AG08396 (cell line): ENCODE data around the gene GGPS1.
"Not testable (repeated sequence)": the region's sequence is repeated elsewhere in the genome, so short reads cannot be mapped to it uniquely, and the experiment has no call there.

ENCODE experiments used
- DNase-seq: peaks from one replicate; pipeline ENCODE4 v3.0.0; 2012; ENCODE audit warnings: low spot score, mixed read lengths

GGPS1 gene

GRCh38 chr1:235304549-235305451, 23.6 kb upstream of the GGPS1 start:
- no peak for DNase-seq

DNA sequence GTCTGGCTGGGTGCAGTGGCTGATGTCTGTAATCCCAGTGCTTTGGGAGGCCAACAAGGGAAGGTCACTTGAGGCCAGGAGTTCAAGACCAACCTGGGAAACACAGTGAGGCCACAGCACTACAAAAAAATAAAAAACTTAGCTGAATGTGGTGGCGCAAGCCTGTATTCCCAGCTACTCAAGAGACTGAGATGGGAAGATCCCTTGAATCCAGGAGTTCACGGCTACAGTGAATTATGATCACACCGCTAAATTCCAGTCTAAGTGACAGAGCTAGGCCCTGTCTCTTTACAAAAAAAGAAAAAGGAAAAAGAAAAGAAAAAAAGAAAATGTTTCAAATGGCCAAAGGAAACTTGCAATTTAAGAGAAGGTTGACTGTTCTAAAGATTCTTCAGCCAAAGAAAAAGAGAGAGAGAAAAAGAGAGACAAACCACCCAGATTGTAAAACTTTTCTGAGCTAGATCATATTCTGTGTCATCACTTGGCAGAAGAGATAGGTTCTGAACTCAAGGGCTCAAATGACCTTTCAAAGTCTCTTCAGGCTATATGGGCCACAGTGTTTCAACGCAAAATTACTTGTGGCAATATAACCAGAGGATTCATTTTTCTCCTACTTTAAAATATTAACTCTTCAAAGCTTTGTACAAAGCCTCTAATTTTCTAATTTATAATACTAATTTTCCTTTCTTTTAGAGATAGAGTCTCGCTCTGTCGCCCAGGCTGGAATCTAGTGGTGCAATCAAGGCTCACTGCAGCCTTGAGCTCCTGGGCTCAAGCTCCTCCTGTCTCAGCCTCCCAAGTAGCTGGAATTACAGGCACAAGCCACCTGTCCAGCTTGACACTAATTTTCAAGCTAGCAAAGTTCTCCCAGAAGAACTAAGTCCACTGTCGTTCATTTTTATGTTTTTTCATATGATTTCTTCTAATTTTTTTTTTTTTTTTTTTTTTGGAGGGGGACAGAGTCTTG, 20.9 kb upstream of the GGPS1 start:
- DNase-seq, result no peak

GRCh38 chr1:235309206-235309605, 19.2 kb upstream of the GGPS1 start:
- DNase-seq, result not testable (repeated sequence)

DNA sequence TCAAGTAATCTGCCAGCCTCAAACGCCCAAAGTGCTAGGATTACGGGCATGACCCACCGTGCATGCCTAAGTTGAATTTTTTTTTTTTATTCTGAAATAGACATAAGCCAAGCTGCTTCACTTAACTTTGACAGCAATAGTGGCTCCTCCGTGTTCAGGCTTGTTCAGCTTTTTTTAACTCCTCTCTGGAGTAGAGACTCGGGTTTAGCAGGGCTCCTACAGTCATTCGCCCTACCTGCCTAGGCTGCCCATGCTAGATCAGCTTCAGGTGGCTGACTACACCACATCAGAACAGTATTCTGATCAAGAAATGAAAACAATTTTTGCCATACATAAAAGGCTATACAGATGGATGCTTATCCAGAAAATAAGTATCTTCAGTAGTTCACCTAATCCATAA, 15.1 kb upstream of the GGPS1 start:
- no peak for DNase-seq

DNA sequence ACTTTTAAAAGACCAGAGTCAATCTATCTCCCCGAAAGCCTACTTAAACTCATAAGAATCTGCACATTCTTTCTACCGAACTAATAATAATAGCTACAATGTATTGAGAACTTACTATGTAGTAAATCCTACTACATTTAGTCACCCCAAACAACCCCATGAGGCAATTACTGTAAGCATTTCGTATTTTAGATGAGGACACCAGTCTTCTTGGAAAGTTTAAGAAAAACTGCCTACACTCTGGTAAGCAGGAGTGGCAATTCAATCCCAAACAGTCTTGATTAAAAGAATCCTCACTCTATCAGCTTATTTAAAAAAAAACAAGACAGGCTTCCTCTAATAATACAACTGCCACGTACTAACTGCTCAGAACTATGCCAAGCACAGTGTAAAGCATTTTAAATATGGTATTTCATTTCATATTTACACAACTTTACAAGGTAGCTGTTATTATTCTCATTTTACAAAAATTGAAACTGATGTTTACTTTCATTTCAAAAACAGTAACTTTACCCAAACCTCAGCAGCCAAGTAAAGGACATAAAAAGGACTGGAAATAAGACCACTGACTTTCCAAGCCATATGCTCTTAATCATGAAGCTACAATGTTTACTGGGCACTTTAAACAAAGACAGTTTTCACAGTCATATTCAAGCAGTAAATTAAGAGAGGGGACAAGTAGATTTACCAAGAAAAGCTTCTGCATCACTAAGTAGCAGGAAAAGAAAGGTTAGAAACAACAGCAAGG, 14.3 kb upstream of the GGPS1 start:
- DNase-seq, result no peak

GRCh38 chr1:235315173-235315572, 13.2 kb upstream of the GGPS1 start:
- no peak for DNase-seq

DNA sequence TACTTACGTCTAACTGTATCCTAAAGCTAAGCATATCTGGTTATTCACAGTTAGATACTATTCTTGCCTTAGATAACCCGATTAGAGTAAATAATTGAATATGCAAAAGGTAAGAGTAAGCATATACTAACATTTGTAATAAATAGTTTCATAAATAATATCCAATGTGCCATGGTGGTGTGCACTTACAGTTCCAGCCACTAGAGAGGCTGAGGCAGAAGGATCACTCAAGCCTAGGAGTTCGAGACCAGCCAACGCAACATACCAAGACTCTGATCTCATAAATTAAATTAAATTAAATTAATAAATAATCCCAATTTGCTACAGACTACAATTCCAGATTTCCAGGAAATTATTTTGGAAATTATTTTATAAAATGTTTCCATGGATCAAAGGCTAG, 12.6 kb upstream of the GGPS1 start:
- DNase-seq, result no peak

DNA sequence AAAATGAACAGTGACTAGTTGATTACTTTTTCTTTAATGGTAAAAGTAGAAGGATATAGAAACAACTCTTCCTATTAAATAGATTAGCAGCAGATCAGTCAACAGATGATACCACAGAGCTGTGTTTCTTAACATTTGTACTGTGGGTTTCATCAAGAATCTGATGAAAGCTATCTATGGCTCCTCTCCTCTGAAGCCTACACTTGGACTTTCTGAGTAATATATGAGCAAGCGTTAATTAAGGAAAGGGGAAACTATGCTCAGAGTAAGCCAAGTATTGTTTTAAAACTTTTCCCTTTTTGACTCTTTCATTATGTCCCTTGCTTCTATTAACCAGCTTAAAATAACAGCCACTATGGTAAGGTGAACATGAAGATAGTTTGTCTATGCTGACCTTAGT, 11.2 kb upstream of the GGPS1 start:
- DNase-seq, result no peak

DNA sequence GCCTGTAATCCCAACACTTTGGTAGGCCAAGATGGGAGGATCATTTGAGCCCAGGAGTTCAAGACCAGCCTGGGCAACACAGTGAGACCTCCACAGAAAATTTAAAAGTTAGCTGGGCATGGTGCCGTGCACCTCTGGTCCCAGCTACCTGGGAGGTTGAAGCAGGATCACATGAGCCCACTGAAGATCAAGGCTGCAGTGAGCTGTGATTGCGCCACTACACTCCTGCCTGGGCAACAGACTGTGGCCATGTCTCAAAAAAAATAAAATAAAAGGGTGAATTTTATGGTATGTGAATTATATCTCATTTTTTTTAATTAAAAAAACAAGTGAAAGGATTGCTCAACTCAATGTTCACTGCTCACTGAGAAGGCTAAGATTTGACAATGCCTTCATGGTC, 9.1 kb upstream of the GGPS1 start:
- no peak for DNase-seq

GRCh38 chr1:235320521-235321179, 7.7 kb upstream of the GGPS1 start:
- DNase-seq, result no peak

DNA sequence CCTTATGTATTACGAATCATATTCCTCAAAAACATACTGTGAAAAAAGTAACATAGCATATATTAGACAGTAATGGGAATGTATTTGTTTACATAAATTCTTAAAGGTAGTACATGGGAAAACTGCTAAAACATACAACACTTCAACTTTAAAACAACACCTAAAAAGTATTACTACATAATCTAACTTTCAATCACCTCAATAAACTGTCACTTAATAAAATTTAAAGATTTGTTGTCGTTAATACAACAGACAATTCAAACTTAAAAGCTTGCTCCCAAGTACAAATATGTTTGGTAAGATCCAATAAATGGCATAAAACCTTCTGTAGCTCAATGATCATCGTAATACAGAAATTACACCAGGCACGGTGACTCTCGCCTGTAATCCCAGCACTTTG, 4.1 kb upstream of the GGPS1 start:
- no peak for DNase-seq

DNA sequence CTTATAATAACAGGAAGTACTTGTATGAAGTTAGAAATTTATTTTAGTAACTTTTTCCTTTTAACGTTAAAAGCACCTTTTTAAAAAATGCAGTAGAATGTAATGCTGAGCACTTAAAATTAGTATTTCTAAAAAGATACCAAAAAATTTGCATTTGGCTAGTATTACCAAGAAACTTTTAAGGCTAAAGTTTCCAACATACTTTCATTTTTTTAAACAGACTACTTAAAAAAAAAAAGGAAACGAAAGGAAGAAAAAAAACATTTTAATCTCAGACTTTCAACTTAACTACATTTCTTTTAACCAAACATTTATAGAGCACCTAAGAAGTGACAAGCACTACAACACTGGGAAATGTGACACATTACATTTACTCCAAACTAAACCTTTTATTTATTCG, 3.2 kb upstream of the GGPS1 start:
- DNase-seq, result no peak

GRCh38 chr1:235325854-235326253, 2.5 kb upstream of the GGPS1 start:
- DNase-seq, result no peak

DNA sequence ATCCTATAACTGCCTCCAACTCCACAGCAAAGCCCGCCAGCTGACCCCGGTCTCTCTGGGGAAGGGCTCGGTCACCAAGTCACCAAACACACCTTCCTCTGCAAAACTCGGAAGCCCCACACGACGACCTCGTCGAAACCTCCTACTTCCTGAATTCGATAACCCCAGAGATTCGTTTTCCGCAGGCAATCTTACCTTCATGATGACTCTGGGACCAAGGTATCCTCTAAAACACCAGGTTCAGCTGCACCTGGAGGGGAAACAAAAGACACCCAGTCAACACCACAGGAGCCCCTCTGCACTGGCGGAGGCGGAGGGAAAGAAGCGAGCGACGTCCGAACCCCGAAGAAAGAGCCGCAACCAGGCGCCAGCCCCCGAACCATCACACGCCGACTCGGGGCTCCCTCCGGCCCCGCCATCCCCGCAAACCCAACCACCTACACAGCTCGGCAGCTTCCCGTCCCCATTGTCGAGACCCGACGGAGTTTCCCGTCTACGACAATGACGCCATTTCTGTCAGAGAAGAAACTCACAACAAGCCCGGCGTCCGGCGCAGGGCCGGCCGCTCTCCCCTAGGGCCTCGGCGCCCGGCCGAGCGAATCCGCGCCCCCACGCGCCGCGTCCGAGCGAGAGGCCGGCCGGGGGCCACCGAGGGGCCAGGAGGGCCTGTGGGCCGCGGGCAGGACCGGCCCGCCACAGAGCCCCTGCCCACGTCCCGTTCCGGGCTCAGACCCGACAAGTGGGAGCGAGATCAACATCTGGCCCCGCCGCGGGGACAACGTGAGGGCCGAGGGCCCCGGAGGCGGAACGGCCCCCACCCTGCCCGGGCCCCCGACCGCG, 1.4 kb upstream of the GGPS1 start:
- DNase-seq, result peak; percentile 36

- peak; percentile 64 for DNase-seq
These were observed 655 bp upstream of the GGPS1 start, which contains the start of gene ARID4B for GRCh38 chr1:235327559-235328270. Gene ARID4B (minus strand): TSS chr1:235328179. CDS start chr1:235326919, 1,260 bp downstream.

- DNase-seq, result no peak
These were observed 951 bp downstream of the GGPS1 start for GRCh38 chr1:235329139-235329902.

- DNase-seq, result no peak
These were observed 2.5 kb downstream of the GGPS1 start for GRCh38 chr1:235330918-235331285.

- DNase-seq, result no peak
These were observed 3.0 kb downstream of the GGPS1 start for GRCh38 chr1:235331401-235331800.

GRCh38 chr1:235336903-235337302, 8.5 kb downstream of the GGPS1 start:
- no peak for DNase-seq
